OCI-LY1 (cell line): ENCODE measurements around the gene KRTAP9-1.

Experiments used
- EZH2 ChIP-seq: fragments of 200-600 bp; sonication (generic), shearing (Covaris generic); IDR thresholded peaks from 2 replicates; pipeline ENCODE4 v1.8.0; 2017; ENCODE audit warnings: borderline replicate concordance, mixed run types, mild to moderate bottlenecking, antibody characterized with exemption, low read length, moderate library complexity, mixed read lengths
- TF ChIP-seq, protein P1 (sequence below): fragments of 200-600 bp; sonication (generic), shearing (Covaris generic); IDR thresholded peaks from 2 replicates; pipeline ENCODE4 v1.5.1; 2017; ENCODE audit warnings: mild to moderate bottlenecking, antibody characterized with exemption, low read length, moderate library complexity, mixed read lengths

DNA sequence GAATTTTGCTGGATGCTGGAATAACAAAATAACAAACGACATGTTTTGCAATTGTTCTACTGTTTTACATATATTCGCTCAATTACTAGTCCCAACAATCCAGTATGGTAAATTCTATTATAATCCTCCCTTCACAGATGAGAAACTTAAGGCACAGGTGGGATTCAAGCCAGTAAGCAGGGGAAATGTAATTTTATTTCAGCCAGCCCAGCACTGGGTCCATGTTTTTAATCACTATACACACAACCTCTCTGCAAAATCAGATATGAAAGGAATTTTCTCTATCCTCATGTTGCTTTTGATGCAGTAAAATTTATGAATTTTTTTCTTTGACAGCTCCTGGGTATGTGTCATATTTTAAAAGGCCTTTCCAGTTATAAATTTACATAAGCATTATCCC, 44.4 kb upstream of the KRTAP9-1 start:
- TF ChIP-seq, protein P1, sequence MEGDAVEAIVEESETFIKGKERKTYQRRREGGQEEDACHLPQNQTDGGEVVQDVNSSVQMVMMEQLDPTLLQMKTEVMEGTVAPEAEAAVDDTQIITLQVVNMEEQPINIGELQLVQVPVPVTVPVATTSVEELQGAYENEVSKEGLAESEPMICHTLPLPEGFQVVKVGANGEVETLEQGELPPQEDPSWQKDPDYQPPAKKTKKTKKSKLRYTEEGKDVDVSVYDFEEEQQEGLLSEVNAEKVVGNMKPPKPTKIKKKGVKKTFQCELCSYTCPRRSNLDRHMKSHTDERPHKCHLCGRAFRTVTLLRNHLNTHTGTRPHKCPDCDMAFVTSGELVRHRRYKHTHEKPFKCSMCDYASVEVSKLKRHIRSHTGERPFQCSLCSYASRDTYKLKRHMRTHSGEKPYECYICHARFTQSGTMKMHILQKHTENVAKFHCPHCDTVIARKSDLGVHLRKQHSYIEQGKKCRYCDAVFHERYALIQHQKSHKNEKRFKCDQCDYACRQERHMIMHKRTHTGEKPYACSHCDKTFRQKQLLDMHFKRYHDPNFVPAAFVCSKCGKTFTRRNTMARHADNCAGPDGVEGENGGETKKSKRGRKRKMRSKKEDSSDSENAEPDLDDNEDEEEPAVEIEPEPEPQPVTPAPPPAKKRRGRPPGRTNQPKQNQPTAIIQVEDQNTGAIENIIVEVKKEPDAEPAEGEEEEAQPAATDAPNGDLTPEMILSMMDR, result no peak
- TF ChIP-seq EZH2, result no peak
